Fibroblast of peridontal ligament (primary cell): ENCODE data around the gene RNPEPL1.
"Not testable (repeated sequence)": the region's sequence is repeated elsewhere in the genome, so short reads cannot be mapped to it uniquely, and the experiment has no call there.

ENCODE experiments used
- DNase-seq: peaks from one replicate; pipeline ENCODE4 v3.0.0-alpha.2; 2010; ENCODE audit errors: extremely low read depth

RNPEPL1 gene

DNA sequence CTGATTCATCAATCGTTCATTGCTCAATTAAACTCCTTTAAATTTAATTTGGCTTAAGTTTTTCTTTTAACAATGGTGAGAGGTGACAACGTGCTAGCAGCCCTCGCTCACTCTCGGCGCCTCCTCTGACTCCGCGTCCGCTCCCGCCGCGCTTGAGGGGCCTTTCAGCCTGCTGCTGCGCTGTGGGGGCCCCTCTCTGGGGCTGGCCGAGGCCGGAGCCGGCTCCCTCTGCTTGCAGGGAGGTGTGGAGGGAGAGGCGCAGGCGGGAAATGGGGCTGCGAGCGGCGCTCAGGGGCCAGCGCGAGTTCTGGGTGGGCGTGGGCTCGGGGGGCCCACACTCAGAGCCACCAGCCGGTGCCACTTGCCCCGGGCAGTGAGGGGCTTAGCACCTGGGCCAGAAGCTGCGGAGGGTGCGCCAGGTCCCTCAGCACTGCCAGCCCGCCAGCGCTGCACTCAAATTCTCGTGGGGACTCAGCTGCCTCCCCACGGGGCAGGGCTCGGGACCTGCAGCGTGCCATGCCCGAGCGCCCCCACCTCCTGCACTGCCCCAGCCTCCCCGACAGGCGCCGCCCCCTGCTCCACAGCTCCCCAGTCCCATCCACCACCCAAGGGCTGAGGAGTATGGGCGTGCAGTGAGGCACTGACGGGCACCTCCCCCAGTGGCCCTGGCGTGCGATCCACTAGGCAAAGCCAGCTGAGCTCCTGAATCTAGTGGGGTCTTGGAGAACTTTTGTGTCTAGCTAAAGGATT, 30.1 kb upstream of the RNPEPL1 start:
- DNase-seq, result no peak

DNA sequence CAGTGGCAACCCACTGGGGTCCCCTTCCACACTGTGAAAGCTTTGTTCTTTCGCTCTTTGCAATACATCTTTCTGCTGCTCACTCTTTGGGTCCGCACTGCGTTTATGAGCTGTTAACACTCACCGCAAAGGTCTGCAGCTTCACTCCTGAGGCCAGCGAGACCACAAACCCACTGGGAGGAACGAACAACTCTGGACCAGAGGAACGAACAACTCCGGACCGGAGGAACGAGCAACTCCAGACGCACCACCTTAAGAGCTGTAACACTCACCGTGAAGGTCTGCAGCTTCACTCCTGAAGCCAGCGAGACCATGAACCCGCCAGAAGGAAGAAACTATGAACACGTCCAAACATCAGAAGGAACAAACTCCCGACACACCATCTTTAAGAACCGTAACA, 29.2 kb upstream of the RNPEPL1 start:
- DNase-seq, result not testable (repeated sequence)

DNA sequence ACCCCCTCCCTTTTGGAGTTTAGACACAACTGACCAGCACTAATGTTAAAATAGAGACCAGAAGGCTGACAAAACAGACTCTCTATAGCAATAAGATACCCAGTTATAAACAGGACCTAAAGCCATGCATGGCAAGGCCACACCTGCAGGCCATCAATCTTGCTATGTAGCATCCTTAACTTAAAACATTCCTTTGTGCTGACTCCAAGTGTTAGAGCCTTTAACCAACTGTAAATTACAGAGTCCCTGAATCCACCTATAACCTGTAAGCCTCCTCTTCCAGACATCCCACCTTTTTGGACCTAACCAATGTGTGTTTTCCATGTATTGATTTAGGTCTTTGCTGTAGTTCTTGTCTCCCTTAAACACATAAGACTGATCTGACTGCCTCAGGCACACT, 28.4 kb upstream of the RNPEPL1 start:
- DNase-seq, result no peak

DNA sequence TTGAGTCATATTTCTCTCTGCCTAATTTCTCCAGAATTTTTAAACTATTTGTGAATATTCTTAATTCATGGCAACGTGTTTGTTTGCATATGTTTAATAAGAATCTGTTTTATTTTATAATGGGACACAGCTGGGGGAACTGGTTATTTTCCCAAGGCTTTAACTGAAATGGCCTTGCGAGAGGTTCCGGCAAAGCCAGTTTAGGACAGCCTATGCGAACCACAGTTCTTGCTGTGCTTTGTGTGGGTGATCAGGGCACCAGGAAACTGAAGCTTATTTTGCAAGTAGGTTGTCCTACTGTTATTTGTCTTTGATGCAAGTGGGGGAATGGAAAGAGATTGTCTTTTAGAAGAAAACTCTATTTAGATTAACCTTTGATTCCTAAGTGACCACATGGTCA, 17.0 kb upstream of the RNPEPL1 start:
- no peak for DNase-seq

DNA sequence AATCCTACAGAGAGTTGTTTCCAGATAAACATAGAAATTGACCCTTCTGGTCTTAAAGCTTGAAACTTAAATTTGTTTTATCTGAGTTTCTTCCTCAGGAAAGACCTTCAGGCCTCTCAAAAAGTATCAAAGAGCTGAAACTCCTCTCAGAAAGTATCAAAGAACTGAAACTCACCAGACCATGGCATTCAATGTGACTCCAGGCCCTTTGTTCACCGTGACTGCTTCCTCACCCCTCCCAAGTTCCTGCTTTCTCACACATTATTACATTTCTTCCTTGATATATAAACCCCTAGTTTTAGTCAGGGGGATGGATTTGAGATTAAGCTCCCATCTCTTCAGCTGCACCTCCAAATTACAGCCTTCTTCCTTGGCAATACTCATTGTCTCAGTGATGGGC, 16.5 kb upstream of the RNPEPL1 start:
- DNase-seq, result no peak

DNA sequence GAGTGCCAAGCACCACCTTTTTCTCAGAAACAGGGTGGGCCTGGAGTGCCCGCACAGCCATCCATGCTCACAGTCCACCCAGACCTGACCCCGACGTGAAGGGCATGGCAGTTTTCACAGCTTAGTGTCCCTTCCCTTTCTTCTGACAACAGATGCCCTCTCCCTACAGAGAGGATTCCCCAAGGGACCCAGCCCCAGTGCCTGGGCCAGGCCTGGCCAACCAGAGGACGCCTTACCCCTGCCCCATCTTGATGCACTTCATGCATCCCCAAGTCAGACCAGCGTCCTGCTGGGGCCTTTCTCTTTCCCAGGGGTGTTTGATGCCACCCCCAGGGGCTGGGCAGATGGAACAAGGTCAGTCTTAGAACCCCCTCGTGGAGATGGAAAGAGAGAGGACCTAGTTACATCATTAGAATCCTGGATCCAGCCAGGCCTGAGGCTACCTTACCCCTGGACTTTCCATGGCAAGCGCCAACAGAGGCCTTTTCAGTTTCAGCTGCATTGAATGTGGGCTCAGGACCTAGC, 14.3 kb upstream of the RNPEPL1 start:
- DNase-seq, result no peak

DNA sequence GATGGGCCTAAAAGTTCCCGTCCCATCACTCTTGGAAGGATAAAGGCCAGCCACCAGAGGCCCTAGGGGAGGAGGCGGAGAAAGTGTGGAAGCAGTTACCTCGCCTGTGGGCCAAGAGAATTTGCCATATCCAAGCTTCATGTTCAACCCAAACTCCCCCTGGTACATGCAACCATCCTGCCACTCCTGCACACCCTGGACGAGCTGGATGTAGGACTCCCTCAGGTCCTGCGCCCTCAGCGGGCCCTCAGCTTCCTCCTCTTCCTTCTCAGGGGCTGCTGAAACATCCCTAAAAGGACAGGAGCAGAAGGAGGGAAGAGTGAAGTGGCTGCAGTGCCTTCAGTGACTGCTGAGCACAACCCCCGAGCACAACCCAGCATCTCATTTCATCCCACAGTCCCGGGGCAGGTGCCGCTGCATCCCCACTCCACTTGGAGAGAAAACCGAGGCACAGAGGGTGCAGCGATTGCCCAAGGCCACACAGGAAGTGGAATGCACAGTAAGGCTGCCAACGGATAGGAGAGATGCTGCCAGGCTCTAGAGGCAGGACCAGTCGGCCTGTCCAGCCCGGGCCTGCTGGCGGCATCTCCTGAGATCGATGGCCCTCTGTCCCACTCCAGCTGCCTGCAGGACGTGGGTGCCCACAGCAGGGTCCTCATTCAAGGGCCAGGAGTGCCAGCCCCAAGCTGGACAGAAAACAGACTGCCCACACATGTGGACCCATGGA, 13.4 kb upstream of the RNPEPL1 start:
- no peak for DNase-seq

DNA sequence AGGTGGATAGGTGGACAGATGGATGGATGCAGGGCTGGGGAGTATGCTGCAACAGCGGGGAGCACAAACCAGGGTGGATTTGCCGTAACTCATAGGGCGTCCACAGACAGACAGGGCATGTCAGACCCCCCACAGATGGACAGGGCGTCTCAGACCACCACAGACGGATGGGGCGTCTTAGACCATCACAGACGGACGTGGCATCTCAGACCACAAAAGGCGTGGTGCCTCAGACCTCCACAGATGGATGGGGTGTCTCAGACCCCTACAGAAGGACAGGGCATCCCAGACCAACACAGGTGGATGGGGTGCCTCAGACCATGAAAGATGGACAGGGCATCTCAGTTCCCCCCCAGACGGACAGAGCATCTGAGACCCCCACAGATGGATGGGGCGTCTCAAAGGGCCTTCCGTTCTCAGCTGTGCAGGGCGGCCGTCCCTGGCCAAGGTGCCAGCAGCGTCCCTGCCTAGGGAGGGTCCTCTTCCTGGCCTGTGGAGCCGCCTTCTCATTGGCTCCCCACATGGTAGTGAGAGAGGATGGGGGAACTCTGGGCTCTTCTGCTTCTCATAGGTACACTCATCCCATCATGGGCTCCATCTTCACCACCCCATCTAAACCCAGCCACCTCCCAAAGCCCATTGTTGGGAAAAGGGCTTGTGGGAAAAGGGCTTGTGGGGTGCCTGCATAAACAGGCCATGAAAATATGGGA, 12.6 kb upstream of the RNPEPL1 start:
- DNase-seq, result no peak

DNA sequence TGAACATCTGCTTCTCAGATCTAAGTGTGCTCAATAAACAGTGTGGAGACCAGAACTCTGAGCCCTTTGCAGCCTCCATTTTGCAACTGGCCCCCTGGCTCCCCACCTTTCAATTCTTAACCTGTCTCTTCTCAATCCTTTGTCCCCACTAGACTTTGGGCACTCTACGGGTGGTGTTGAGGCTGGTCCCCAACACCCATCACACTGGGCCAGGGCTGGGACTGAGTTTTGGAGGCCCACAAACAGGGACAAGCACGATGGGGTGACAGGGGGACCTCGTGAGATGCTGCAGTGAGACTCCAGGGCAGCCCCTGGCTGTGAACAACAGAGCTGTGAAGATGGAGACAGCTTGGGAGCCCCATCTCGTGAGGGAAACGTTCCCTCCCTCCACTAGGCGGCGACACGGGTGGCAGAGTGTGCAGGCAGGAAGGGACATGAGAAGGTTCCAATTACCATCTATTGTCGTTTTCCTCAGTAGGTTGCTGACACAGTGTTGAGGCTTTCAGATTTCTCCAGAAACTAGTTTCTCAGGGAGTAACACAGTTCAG, 11.7 kb upstream of the RNPEPL1 start:
- DNase-seq, result peak; percentile 40

DNA sequence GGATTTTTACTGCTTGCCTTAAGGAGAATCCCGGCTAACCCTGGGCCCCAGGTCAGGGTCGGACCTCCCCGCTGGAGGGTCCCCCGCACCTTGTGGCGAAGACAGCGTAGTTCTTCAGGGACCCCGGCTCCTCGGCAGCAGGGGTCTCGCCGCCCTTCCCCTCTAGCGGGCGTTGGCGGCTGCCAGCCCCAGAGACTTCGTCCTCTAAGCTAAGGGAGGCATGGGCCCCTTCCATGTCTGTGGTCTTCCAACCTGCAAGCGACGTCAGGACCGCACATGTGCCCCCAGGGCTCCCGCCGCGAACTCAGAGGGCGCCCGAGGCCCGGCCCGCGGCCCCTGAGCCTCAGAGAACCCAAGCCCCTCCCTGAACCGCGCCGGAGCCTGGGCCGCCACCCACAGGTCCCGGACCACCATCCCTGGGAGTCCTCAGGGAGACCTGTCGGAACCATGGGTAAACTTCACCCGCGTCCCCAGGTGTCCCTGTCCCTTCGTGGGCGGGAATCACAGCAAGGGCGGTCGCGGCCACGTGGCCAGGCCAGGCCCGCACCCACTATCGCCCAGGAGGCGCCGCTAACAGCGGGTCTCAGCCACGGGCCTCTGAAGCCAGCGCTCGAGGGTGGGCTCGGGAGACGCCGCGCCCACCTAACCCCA, 11.1 kb upstream of the RNPEPL1 start:
- DNase-seq, result no peak

DNA sequence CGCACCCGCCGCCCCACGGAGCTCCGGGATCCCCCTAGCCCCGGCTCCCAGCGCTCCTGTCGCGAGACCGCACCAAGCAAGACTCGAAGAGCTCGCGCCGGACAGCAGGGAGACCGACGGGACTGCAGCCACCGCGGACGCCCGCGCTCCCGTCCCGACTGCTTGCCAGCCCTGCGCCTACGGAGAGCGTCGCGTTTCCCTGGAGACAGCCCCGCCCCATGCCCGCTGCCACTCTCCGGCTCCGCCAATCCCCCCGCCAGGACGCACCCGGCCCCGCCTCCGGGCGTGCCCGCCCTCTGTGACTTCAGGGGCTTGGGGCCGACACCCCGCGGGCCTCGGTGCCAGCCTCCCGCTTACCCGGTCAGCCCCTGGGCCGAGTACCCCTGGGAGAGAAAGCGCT, 10.5 kb upstream of the RNPEPL1 start, which contains the start of gene ANKMY1:
TSS of gene ANKMY1 (minus strand) at position 181 of the 400 bp plus-strand sequence. CDS start 653 bp downstream, outside the sequence.
- DNase-seq, result peak; percentile 53

DNA sequence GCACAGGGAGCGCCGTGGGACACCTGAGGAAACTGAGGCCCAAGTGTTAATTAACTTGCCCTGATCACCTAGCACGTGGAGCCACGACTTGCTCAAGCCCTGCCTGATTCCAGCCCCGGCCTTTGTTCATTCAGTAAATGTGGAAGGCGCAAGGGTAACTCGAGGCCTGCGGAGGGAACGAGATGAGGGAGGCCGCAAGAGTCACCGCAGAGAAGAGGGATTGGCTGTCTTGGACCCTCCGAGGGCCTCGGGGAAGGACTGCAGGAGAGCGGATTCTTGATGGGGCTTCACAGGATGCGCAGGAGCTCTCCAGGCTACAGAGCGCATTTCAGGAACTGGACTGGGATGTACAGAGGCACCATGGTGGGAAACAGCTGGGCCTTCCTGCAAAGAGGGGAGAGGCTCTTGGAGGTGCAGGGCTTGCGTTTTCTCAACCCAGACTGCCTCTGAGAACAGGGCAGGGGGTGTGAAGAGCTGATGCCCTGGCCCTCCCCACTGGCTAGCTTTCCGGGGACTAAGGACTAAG, 10.0 kb upstream of the RNPEPL1 start:
- no peak for DNase-seq

DNA sequence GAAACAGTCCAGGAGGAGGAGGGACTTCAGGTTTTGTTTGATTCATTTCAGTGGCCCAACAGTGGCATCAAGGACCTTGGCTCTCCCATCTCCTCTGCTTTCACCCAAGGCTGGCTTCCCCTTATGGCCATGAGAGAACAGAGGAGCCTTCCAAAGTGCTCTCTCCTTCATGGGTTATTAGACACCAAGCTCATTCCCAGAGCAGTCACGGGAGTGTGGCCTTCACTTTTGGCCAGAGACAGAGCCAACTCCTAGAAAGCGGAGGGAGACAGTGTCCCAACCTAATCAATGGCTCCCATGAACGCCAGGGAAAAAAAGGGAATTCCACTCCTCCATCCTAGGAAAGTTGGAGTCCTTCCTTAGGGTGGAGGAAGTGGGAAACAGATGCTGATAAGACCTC, 9.0 kb upstream of the RNPEPL1 start:
- no peak for DNase-seq

DNA sequence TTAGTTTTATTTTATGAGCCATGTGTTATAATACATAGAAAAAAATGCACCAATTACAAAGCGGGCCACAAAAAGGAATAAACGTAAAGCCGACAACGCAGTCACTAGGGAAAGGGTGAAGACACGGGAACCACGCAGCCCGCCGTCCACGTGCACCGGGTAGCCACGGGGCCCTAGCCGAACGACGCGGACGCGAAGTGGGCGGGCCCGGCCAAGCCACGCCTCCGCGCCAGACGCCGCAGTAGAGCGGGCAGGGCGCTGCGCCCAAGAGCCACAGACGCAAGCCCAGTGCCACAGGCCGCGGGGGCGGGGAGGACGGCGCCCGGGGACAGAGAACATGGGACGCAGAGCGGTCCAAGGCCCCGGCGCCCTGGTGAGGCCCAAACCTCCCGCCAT, 8.2 kb upstream of the RNPEPL1 start, which contains the start of gene DUSP28:
TSS of gene DUSP28 (plus strand) at position 274 of the 396 bp plus-strand sequence. CDS start 328 bp downstream, outside the sequence.
- peak; percentile 76 for DNase-seq

DNA sequence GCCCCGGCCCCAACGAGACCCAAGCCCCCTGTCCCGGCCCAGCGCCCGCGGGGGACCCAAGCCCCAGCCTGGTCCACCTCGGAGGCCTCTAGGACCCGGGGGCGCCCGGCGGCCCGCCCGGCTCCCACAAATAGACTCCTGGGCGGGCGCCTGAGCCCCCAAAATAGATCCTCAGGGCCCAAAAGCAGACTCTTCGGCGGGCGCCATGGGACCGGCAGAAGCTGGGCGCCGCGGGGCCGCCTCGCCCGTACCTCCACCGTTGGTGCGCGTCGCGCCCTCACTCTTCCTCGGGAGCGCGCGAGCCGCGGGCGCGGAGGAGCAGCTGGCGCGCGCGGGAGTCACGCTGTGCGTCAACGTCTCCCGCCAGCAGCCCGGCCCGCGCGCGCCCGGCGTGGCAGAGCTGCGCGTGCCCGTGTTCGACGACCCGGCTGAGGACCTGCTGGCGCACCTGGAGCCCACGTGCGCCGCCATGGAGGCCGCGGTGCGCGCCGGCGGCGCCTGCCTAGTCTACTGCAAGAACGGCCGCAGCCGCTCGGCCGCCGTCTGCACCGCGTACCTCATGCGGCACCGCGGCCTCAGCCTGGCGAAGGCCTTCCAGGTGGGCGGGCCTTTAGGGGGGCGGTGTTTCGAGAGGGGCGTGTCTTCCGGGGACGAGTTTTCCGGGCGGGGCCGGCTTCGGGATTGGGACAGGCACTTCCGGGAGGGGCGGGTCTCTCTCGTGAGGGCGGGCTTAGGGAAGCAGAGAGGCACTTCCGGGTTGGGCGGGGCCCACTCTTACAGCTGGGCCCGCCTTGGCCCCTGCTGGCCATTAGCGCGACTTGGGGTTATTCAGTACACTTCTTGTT, 7.6 kb upstream of the RNPEPL1 start:
- peak; percentile 96 for DNase-seq

DNA sequence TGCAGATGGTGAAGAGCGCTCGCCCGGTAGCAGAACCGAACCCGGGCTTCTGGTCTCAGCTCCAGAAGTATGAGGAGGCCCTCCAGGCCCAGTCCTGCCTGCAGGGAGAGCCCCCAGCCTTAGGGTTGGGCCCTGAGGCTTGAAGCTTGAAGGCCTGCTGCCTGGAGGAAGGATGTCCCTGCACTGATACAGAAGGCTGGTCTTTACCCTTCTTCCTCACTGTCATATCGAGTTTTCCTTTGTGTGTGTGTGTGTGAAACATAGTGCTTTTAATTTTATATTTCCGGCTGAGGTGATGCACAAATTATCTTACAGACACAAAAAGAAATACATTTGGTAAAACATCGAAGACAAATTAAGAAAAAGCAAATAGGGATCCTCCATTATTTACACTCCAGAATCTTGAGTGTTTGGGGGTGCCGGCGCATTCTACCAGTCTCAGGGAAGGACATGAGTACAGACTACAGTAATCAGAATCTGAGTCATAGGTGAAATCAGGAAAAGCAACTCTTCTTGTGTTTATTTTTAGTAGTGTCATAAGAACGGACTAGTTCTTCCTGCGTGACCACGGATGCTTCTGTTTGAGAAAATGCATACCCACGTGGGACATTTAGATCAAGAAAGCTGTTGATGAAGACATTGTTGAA, 6.8 kb upstream of the RNPEPL1 start:
- peak; percentile 82 for DNase-seq

DNA sequence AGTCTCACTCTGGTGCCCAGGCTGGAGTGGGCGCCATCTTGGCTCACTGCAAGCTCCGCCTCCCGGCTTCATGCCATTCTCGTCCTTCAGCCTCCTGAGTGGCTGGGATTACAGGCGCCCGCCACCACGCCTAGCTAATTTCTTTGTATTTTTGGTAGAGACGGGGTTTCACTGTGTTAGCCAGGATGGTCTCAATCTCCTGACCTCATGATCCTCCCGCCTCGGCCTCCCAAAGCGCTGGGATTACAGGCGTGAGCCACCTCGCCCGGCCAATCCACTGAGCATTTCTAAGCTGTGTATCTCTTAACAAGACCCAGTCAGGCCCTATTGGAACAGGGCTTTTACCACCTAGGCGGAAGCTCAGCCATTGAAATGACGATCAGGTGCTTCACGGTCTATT, 5.1 kb upstream of the RNPEPL1 start:
- DNase-seq, result not testable (repeated sequence)

DNA sequence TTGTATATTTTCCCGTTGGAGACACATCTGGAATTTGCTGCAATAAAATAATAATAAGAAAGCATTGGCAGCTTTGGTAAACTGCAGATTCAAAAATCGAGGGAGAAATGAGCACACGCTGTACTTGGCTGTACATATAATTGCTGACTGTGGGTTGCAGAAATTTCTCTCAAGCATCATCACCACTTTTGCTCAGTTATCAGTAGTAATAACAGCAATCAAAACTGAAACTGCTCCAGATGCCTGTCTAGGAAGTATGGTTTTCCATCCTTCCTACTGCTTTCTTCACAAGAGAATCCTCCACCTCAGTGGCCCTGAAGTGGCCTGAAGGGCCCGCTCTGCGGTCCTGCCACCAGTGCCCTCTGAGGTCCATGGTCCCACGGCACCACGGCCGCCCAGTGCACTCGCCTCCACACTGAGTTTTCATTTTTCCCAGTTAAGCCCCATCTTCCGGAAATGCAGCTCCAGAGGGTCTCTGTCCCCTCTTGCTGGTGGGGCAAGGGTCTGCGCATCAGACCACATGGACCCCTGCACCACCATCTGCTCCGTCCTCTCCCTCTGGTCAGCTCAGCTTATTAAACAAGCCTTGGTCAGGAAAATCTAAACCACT, 4.2 kb upstream of the RNPEPL1 start:
- no peak for DNase-seq
